Suprapubic skin (tissue), 4 donors: ENCODE data around the gene OR9G1. TPM values are rescaled to one million over a fixed set of nuclear protein-coding genes. Genes with fewer than 3 reads are reported as not detected.

Experiments
- DNase-seq, 2 donors: peaks; one replicate each; pipeline ENCODE4 v3.0.0-alpha.2; 2019; ENCODE audit warnings: low spot score in 2 of 2
- H3K27ac ChIP-seq: fragments of 200-600 bp; sonication (generic); one replicate; pipeline ENCODE4 v1.5.1; 2019
- H3K27me3 ChIP-seq: fragments of 200-600 bp; sonication (generic); one replicate; pipeline ENCODE4 v1.5.1; 2019
- H3K36me3 ChIP-seq: fragments of 200-600 bp; sonication (generic); one replicate; pipeline ENCODE4 v1.5.1; 2019
- H3K4me1 ChIP-seq: fragments of 200-600 bp; sonication (generic); one replicate; pipeline ENCODE4 v1.5.1; 2019
- H3K4me3 ChIP-seq: fragments of 200-600 bp; sonication (generic); one replicate; pipeline ENCODE4 v1.5.1; 2019; ENCODE audit warnings: mild to moderate bottlenecking
- H3K9me3 ChIP-seq: fragments of 200-600 bp; sonication (generic); one replicate; pipeline ENCODE4 v1.5.1; 2019
- CTCF ChIP-seq, 2 donors: fragments of 200-600 bp in 1 of 2; fragments of 450-650 bp in 1 of 2; sonication (generic) in 1 of 2; IDR thresholded peaks; one replicate each; pipeline ENCODE4 v1.5.1; 2016 to 2019; ENCODE audit warnings: antibody characterized with exemption in 2 of 2, mild to moderate bottlenecking in 1 of 2, moderate library complexity in 1 of 2
- EP300 ChIP-seq: sonication (generic); formaldehyde crosslinking; IDR thresholded peaks from one replicate; pipeline ENCODE4 v1.6.1; 2017; ENCODE audit warnings: antibody characterized with exemption
- POLR2A ChIP-seq, 2 donors: fragments of 450-650 bp; IDR thresholded peaks; one replicate each; pipeline ENCODE4 v1.6.1; 2017; ENCODE audit warnings: antibody characterized with exemption in 2 of 2, mild to moderate bottlenecking in 2 of 2, moderate library complexity in 2 of 2
- POLR2AphosphoS5 ChIP-seq, 3 donors: sonication (generic); formaldehyde crosslinking; IDR thresholded peaks; one replicate each; pipeline ENCODE4 v1.6.1; 2017; ENCODE audit warnings: antibody characterized with exemption in 3 of 3
- WGBS: methylation state at CpG from one replicate; pipeline ENCODE4 v1.1.5; 2018; 5-methylcytosine and 5-hydroxymethylcytosine counted together
- total RNA-seq, 4 donors: library from RNA; depleted of rRNA; stranded (reverse); fragments of >200 nt; gene quantifications; one replicate each; pipeline ENCODE4 v1.1.0, GENCODE V29; 2016

Gene OR9G1
- total RNA-seq, 4 donors from 2014 or later = not detected

- Histone ChIP-seq H3K4me1 (no peaks in the 10 kb centered on the region), H3K4me3 (no peak overlapping the region), H3K9me3 (no peaks in the 10 kb centered on the region), H3K36me3 (no peaks in the 10 kb centered on the region), H3K27me3 (no peaks in the 10 kb centered on the region), H3K27ac (no peak overlapping the region)
- 89% methylated on average over 2 of the region's 2 CpGs for WGBS
- no peak for DNase-seq
- TF ChIP-seq EP300 = no peak
- TF ChIP-seq CTCF (IDR thresholded peaks at IDR 0.05) = no peak
- TF ChIP-seq POLR2AphosphoS5 (IDR thresholded peaks at IDR 0.05) = no peak
- no peak for TF ChIP-seq POLR2A (IDR thresholded peaks at IDR 0.05)
Measured at GRCh38 chr11:56693428-56693827, 5.5 kb upstream of the OR9G1 start.

- no peaks in the 10 kb centered on the region for H3K27me3 ChIP-seq
- H3K4me1 ChIP-seq = no peaks in the 10 kb centered on the region
- no peaks in the 10 kb centered on the region for H3K9me3 ChIP-seq
- H3K27ac ChIP-seq = no peak overlapping the region
- DNase-seq = no peak
- WGBS = 63% methylated on average over 10 of the region's 10 CpGs
- no peaks in the 10 kb centered on the region for H3K36me3 ChIP-seq
- H3K4me3 ChIP-seq = no peak overlapping the region
- TF ChIP-seq CTCF (IDR thresholded peaks at IDR 0.05) (no peak), EP300 (no peak), POLR2A (IDR thresholded peaks at IDR 0.05) (no peak), POLR2AphosphoS5 (IDR thresholded peaks at IDR 0.05) (no peak)
Measured at GRCh38 chr11:56700242-56700913, 1.5 kb downstream of the OR9G1 start.

GRCh38 chr11:56700914-56701485, 2.1 kb downstream of the OR9G1 start:
- H3K9me3 ChIP-seq = no peaks in the 10 kb centered on the region
- no peaks in the 10 kb centered on the region for H3K36me3 ChIP-seq
- H3K27me3 ChIP-seq = no peaks in the 10 kb centered on the region
- H3K4me1 ChIP-seq = no peaks in the 10 kb centered on the region
- no peak overlapping the region for H3K27ac ChIP-seq
- 62% methylated on average over 8 of the region's 8 CpGs for WGBS
- no peak for TF ChIP-seq POLR2A (IDR thresholded peaks at IDR 0.05)
- TF ChIP-seq EP300 = no peak
- TF ChIP-seq CTCF (IDR thresholded peaks at IDR 0.05) = no peak
- TF ChIP-seq POLR2AphosphoS5 (IDR thresholded peaks at IDR 0.05) = no peak
- DNase-seq = no peak
- H3K4me3 ChIP-seq = no peak overlapping the region

- 78% methylated on average over 1 of the region's 1 CpG for WGBS
- TF ChIP-seq CTCF (IDR thresholded peaks at IDR 0.05) (no peak), POLR2AphosphoS5 (IDR thresholded peaks at IDR 0.05) (no peak), EP300 (no peak), POLR2A (IDR thresholded peaks at IDR 0.05) (no peak)
- H3K4me1 ChIP-seq = no peaks in the 10 kb centered on the region
- DNase-seq = no peak
- H3K4me3 ChIP-seq = no peak overlapping the region
- no peaks in the 10 kb centered on the region for H3K9me3 ChIP-seq
- no peaks in the 10 kb centered on the region for H3K27me3 ChIP-seq
- H3K36me3 ChIP-seq = no peaks in the 10 kb centered on the region
- H3K27ac ChIP-seq = no peak overlapping the region
Measured at GRCh38 chr11:56705784-56706396, 7.0 kb downstream of the OR9G1 start.

GRCh38 chr11:56706486-56706885, 7.6 kb downstream of the OR9G1 start:
- no peaks in the 10 kb centered on the region for H3K36me3 ChIP-seq
- H3K9me3 ChIP-seq = no peaks in the 10 kb centered on the region
- no peaks in the 10 kb centered on the region for H3K27me3 ChIP-seq
- no peak overlapping the region for H3K4me3 ChIP-seq
- TF ChIP-seq CTCF (IDR thresholded peaks at IDR 0.05) (no peak), POLR2AphosphoS5 (IDR thresholded peaks at IDR 0.05) (no peak), EP300 (no peak), POLR2A (IDR thresholded peaks at IDR 0.05) (no peak)
- H3K4me1 ChIP-seq = no peaks in the 10 kb centered on the region
- no peak overlapping the region for H3K27ac ChIP-seq
- no peak for DNase-seq
- 89% methylated on average over 2 of the region's 2 CpGs for WGBS
